MCF 10A (cell line): Measurements from ENCODE around the gene LDB3. TPM values are rescaled to one million over a fixed set of nuclear protein-coding genes. Genes with fewer than 3 reads are reported as not detected.
A peak's percentile ranks its signal among the peaks of the same experiment; 100 is the strongest.
"Not testable (repeated sequence)": the region's sequence is repeated elsewhere in the genome, so short reads cannot be mapped to it uniquely, and the experiment has no call there.

ENCODE experiments used
- BruUV-seq: library from RNA; stranded (reverse); fragments of 400-500 nt; replicated peaks from 2 replicates; lab custom pipeline; 2021; lab: Mats Ljungman, UMichigan
- CTCF ChIA-PET: fragments of 300-600 bp; sonication (Branson Sonifier 250); formaldehyde crosslinking; extraction: SDS; loops from one replicate; lab custom pipeline; 2021; ENCODE audit warnings: antibody characterized with exemption, inconsistent platforms; lab: Yijun Ruan, JAX
- POLR2A ChIA-PET: fragments of 300-600, 350-650 bp; sonication (Branson Sonifier 250); formaldehyde crosslinking; extraction: SDS; loops from one replicate; lab custom pipeline; 2020; ENCODE audit warnings: antibody characterized with exemption, inconsistent platforms; lab: Yijun Ruan, JAX
- DNase-seq: peaks from one replicate; pipeline ENCODE4 v3.0.0-alpha.2; 2018; ENCODE audit not compliant: unreplicated experiment
- H3K27ac Mint-ChIP-seq: one replicate; pipeline ENCODE4 v1.8.0; 2022; ENCODE audit warnings: mild to moderate bottlenecking, low read depth, mixed read lengths; ENCODE audit not compliant: unreplicated experiment
- H3K27me3 Mint-ChIP-seq: one replicate; pipeline ENCODE4 v1.8.0; 2022; ENCODE audit warnings: mixed read lengths; ENCODE audit not compliant: insufficient read depth, unreplicated experiment
- H3K36me3 Mint-ChIP-seq: one replicate; pipeline ENCODE4 v1.8.0; 2022; ENCODE audit warnings: mild to moderate bottlenecking, moderate library complexity, mixed read lengths; ENCODE audit not compliant: insufficient read depth, unreplicated experiment
- H3K4me1 Mint-ChIP-seq: one replicate; pipeline ENCODE4 v1.8.0; 2022; ENCODE audit warnings: mixed read lengths; ENCODE audit not compliant: insufficient read depth, unreplicated experiment
- H3K4me3 Mint-ChIP-seq: one replicate; pipeline ENCODE4 v1.8.0; 2022; ENCODE audit warnings: mild to moderate bottlenecking, moderate library complexity, mixed read lengths; ENCODE audit not compliant: unreplicated experiment
- H3K9me3 Mint-ChIP-seq: one replicate; pipeline ENCODE4 v1.8.0; 2022; ENCODE audit warnings: mixed read lengths; ENCODE audit not compliant: unreplicated experiment
- intact Hi-C: fragments of 100-400 bp; cut with micrococcal nuclease; formaldehyde crosslinking; loops from 2 replicates; pipeline ENCODE4 v1.14.1; 2022
- total RNA-seq: library from RNA; stranded (reverse); gene quantifications from 2 replicates; pipeline ENCODE4 v1.2.3, GENCODE V29; 2022
- TF ChIP-seq, protein P1 (sequence below): fragments of 200-600 bp; IDR thresholded peaks from one replicate; pipeline ENCODE4 v1.8.0; 2022; ENCODE audit warnings: antibody characterized with exemption, mild to moderate bottlenecking; ENCODE audit not compliant: unreplicated experiment

LDB3 gene
- total RNA-seq, 1 experiment from 2014 or later: 0.23 TPM

DNA sequence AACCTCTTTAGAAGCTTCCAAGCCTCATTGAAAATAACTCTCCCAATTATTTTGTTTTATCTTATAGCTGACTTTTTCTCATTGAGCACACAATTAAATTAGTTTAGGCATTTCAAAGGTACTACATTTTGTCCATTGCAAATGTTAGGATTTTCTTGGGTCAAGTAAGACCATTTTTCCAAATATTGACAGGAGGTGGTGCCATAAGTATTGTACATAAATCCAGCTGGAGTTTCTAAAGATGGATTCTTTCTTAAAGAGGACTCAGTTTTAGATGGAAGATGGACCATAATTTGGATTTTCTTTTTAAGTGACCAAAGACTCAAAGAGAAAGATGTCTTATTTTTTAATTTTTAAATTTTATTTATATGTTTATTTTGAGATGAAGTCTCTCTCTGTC is 26.3 kb upstream of the LDB3 start:
- intact Hi-C loops: no loop called here
- POLR2A ChIA-PET: interaction anchor here (0.6 to 1.1 kb wide), 4 partner anchors 15 to 336 kb away, joined by 3 to 4 read pairs (median 3); no protein-coding TSS in a partner anchor
- Mint-ChIP-seq H3K9me3 (no peaks in the 10 kb centered on the region), H3K36me3 (no peaks in the 10 kb centered on the region), H3K4me3 (no peak overlapping the region), H3K27me3 (no peaks in the 10 kb centered on the region), H3K4me1 (peaks cover 13% of the 10 kb centered on the region), H3K27ac (no peak overlapping the region)
- no TSS peak for BruUV-seq
- CTCF ChIA-PET: interaction anchor here (0.6 to 2.7 kb wide), 7 partner anchors 11 to 1722 kb away, joined by 3 to 11 read pairs (median 3); no protein-coding TSS in a partner anchor
- DNase-seq: no peak
- TF ChIP-seq, protein P1, sequence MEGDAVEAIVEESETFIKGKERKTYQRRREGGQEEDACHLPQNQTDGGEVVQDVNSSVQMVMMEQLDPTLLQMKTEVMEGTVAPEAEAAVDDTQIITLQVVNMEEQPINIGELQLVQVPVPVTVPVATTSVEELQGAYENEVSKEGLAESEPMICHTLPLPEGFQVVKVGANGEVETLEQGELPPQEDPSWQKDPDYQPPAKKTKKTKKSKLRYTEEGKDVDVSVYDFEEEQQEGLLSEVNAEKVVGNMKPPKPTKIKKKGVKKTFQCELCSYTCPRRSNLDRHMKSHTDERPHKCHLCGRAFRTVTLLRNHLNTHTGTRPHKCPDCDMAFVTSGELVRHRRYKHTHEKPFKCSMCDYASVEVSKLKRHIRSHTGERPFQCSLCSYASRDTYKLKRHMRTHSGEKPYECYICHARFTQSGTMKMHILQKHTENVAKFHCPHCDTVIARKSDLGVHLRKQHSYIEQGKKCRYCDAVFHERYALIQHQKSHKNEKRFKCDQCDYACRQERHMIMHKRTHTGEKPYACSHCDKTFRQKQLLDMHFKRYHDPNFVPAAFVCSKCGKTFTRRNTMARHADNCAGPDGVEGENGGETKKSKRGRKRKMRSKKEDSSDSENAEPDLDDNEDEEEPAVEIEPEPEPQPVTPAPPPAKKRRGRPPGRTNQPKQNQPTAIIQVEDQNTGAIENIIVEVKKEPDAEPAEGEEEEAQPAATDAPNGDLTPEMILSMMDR: no peak

DNA sequence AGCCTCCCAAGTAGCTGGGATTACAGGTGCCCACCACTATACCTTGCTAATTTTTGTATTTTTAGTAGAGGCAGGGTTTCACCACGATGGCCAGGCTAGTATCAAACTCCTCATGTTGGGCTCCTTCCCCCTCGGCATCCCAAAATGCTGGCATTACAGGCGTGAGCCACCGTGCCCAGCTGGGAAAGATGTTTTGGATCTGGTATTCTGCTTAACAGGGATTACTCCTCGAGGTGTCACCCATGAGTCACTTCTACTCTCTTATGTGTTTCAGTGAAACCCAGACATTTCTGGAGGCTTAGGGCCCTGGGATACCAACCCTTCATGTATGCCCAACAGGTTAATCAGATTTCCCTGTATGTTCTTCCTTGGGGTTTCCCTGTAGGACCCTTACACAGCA is 25.8 kb upstream of the LDB3 start:
- peak; percentile 37 for DNase-seq
- H3K4me3 Mint-ChIP-seq: no peak overlapping the region
- no peaks in the 10 kb centered on the region for H3K36me3 Mint-ChIP-seq
- TF ChIP-seq, protein P1: no peak
- H3K27ac Mint-ChIP-seq: no peak overlapping the region
- no TSS peak for BruUV-seq
- ChIA-PET POLR2A (interaction anchor here (0.6 to 1.1 kb wide), 3 partner anchors 120 to 335 kb away, joined by 3 to 4 read pairs (median 3); no protein-coding TSS in a partner anchor), CTCF (interaction anchor here (0.6 to 2.7 kb wide), 8 partner anchors 10 to 1722 kb away, joined by 3 to 11 read pairs (median 3); no protein-coding TSS in a partner anchor)
- H3K27me3 Mint-ChIP-seq: no peaks in the 10 kb centered on the region
- no peaks in the 10 kb centered on the region for H3K9me3 Mint-ChIP-seq
- intact Hi-C loops: no loop called here
- peaks cover 13% of the 10 kb centered on the region for H3K4me1 Mint-ChIP-seq

DNA sequence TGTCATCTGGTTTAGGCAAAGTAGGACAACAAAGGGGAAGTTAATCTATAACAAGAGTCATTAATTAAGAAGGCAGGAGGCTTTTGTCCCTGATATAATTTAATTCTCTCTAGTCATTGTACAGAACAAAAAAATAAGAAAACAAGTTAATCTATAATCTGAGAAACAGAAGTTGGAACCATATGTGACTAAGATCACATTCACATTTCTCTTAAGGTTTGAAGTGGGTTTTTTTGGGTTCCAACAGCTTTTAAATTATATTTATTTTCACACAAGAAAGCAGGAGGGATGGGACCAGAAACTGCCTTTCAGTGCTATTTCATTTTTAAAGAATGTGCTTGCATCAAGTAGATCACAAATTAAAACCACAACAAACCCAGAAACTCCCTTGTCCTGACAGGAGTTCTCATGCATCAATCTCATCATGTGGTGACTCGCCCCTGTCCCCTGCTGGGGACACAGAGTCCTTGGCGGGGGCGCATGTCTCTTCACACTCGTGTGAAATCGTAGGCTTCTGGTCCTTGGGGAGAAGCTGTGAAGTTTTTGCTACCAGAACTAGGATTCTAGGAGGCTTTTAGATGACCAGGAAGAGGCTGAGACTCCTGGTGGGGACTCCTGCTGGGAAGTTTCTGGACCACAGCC is 24.0 kb upstream of the LDB3 start:
- POLR2A ChIA-PET: no interaction called here
- Mint-ChIP-seq H3K27ac (no peak overlapping the region), H3K9me3 (no peaks in the 10 kb centered on the region), H3K36me3 (no peaks in the 10 kb centered on the region), H3K27me3 (no peaks in the 10 kb centered on the region), H3K4me1 (peaks cover 31% of the 10 kb centered on the region), H3K4me3 (no peak overlapping the region)
- intact Hi-C loops: no loop called here
- TF ChIP-seq, protein P1: no peak
- BruUV-seq: no TSS peak
- no peak for DNase-seq
- CTCF ChIA-PET: interaction anchor here (1.3 kb wide), 1 partner anchor 40 kb away, joined by 4 read pairs; no protein-coding TSS in a partner anchor

DNA sequence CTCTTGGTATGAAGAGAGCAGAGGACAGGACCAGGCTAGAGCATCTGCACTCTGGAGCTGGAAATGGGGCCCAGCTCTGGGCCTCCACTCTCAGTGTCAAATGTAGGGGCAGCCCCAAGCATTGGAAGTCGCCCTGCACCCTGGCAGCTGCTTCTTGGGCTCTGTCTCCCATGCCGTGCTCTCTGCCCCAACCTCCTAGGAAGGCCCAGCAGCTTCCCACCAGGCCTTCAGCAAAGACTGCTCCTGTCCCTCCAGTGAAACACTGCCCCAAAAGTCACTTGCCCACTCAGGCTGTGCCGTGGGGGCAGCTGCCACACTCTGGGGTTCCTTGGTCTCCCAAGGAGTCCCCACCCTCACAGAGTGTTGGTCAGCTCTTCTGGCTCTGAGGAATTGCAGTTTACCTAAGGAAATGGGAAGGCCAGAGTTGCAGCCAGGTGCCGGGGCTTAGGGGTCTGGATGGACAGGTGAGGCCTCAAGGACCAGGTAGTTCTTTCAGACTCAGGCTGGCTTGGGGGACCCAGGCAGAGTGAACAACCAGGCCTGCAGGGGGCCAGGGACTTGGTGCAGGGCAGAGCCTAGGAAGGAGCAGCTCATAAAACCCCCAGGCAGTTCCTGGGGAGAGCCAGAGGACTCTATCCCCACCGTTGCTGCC is 23.4 kb upstream of the LDB3 start:
- no peak overlapping the region for H3K27ac Mint-ChIP-seq
- no peaks in the 10 kb centered on the region for H3K27me3 Mint-ChIP-seq
- POLR2A ChIA-PET: no interaction called here
- no TSS peak for BruUV-seq
- no peaks in the 10 kb centered on the region for H3K36me3 Mint-ChIP-seq
- DNase-seq: no peak
- TF ChIP-seq, protein P1: no peak
- H3K4me1 Mint-ChIP-seq: peaks cover 33% of the 10 kb centered on the region
- H3K9me3 Mint-ChIP-seq: no peaks in the 10 kb centered on the region
- CTCF ChIA-PET: interaction anchor here (0.9 to 1.3 kb wide), 2 partner anchors 16 to 40 kb away, joined by 4 read pairs; no protein-coding TSS in a partner anchor
- H3K4me3 Mint-ChIP-seq: no peak overlapping the region
- intact Hi-C loops: loop anchor here (5.0 kb wide), 1 partner anchor 252 kb away; no protein-coding TSS in a partner anchor

DNA sequence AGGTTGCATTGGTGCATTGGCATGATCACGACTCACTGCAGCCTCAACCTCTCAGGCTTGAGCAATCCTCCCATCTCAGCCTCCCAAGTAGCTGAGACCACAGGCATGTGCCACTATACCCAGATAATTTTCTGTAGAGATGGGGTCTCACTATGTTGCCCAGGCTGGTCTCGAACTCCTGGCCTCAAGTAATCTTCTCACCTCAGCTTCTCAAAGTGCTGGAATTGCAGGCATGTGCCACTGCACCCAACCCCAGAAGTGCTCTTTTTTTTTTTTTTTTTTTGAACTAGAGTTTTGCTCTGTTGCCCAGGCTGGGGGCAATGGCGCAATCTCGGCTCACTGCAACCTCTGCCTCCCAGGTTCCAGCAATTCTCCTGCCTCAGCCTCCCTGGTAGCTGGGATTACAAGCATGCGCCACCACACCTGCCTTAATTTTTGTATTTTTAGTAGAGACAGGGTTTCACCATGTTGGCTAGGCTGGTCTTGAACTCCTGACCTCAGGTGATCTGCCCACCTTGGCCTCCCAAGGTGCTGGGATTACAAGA is 22.6 kb upstream of the LDB3 start:
- H3K27ac Mint-ChIP-seq, H3K27me3 Mint-ChIP-seq, H3K36me3 Mint-ChIP-seq, H3K4me3 Mint-ChIP-seq, POLR2A ChIA-PET, BruUV-seq, DNase-seq, H3K9me3 Mint-ChIP-seq: not testable (repeated sequence)
- intact Hi-C loops: loop anchor here (5.0 kb wide), 1 partner anchor 252 kb away; no protein-coding TSS in a partner anchor
- H3K4me1 Mint-ChIP-seq: peaks cover 33% of the 10 kb centered on the region
- CTCF ChIA-PET: interaction anchor here (0.6 to 0.9 kb wide), 2 partner anchors 12 to 15 kb away, joined by 4 to 6 read pairs; no protein-coding TSS in a partner anchor
